ENCODE results near the gene CLCNKA. TPM values are rescaled to one million over a fixed set of nuclear protein-coding genes. Genes with fewer than 3 reads are reported as not detected.
"Not testable (repeated sequence)": the region's sequence is repeated elsewhere in the genome, so short reads cannot be mapped to it uniquely, and the experiment has no call there.

CLCNKA gene
- total RNA-seq = not detected in 2 replicates

DNA sequence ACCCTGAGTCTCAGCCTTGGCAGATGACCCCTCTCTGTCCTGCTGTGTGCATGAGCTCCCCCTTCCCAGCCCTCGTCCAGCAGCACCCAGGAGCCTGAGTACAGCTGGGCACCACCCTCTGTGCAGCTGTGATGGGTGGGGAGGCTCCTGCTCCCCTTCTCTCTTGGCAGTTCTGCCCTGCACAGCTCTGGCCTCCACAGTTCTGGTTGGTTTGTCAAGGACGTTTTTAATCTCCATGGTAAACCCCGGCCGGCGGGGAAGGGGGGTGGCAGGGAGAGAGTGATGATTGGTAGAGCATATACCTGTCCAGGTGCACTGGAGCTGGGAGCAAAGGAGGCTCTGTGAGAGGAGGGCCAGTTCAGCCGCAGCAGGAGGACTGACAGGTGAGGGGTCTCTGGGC, at the start of gene CLCNKA:
TSS of gene CLCNKA (plus strand) at position 356 of the 400 bp plus-strand sequence. CDS start 584 bp downstream, outside the sequence.
- H3K4me3 ChIP-seq (ENCODE audit: low read depth, low read length) = no peak within 1 kb of the TSS
- DNase-seq (ENCODE audit: low read depth) = no peak
- TF ChIP-seq, protein P1, sequence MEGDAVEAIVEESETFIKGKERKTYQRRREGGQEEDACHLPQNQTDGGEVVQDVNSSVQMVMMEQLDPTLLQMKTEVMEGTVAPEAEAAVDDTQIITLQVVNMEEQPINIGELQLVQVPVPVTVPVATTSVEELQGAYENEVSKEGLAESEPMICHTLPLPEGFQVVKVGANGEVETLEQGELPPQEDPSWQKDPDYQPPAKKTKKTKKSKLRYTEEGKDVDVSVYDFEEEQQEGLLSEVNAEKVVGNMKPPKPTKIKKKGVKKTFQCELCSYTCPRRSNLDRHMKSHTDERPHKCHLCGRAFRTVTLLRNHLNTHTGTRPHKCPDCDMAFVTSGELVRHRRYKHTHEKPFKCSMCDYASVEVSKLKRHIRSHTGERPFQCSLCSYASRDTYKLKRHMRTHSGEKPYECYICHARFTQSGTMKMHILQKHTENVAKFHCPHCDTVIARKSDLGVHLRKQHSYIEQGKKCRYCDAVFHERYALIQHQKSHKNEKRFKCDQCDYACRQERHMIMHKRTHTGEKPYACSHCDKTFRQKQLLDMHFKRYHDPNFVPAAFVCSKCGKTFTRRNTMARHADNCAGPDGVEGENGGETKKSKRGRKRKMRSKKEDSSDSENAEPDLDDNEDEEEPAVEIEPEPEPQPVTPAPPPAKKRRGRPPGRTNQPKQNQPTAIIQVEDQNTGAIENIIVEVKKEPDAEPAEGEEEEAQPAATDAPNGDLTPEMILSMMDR (IDR thresholded peaks at IDR 0.05; ENCODE audit: insufficient read depth, low read depth, low read length) = no peak

DNA sequence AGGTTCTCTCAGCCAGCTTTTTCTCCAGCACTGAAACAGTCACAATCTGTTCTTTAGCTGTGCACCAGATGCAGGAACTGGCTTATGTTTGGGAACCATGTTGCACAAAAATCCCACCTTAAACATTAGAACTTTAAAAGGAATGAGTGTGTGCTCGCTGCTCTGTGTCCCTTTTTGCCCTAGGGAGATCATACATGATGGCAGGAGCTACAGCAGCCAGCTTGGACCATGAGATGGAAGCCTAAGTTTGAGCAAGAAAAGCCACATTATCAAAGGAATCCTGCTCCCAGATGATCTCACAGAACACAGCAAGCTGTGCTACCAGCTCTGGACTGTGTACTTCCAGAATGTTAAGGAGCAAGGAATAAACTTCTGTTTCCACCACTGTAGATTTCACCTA, 49.4 kb upstream of the CLCNKA start:
- H3K4me3 ChIP-seq (ENCODE audit: low read depth, low read length) = no peak overlapping the region
- no peak for DNase-seq (ENCODE audit: low read depth)
- TF ChIP-seq, protein P1 (IDR thresholded peaks at IDR 0.05; ENCODE audit: insufficient read depth, low read depth, low read length) = no peak

DNA sequence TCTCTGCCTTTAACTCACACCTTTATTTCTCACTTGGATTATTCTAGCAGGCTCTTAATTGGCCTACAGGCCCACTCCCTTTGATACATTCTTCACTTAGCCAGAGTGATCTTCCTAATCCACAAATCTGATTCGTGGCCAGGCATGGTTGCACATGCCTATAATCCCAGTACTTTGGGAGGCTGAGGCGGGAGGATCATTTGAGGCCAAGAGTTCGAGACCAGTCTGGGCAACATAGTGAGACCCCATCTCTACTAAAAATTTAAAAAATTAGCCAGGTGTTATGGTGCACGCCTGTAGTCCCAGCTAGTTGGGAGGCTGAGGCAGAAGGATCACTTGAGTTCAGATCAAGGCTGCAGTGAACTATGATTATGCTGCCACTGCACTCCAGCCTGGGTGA, 48.1 kb upstream of the CLCNKA start:
- TF ChIP-seq, protein P1 (IDR thresholded peaks at IDR 0.05; ENCODE audit: insufficient read depth, low read depth, low read length) = no peak

DNA sequence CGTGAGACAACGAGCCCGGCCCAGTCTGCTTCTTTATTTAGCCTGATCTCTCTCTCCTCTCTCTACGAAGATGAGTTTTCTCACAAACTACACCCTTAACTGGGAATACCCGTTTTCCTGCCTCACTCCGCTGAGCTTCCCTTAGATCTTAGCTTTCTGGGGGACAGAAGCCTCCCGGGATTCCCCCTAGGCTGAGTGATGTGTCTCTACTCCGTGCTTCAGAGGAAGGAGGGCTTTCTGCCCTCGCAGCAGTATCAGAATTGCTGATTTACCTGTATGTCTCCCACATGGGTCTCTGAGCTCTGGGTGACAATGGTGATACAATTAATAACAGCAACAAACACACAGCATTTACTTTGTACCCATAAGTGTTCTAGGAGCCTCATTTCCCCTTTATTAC, 47.0 kb upstream of the CLCNKA start:
- DNase-seq (ENCODE audit: low read depth) = no peak
- peak overlapping the region; percentile 89 for H3K4me3 ChIP-seq (ENCODE audit: low read depth, low read length)
- TF ChIP-seq, protein P1 (IDR thresholded peaks at IDR 0.05; ENCODE audit: insufficient read depth, low read depth, low read length) = no peak

More for the DNA sequence above, 48.1 kb upstream of the CLCNKA start:
- no peak for DNase-seq (ENCODE audit: low read depth)
- H3K4me3 ChIP-seq (ENCODE audit: low read depth, low read length) = no peak overlapping the region

DNA sequence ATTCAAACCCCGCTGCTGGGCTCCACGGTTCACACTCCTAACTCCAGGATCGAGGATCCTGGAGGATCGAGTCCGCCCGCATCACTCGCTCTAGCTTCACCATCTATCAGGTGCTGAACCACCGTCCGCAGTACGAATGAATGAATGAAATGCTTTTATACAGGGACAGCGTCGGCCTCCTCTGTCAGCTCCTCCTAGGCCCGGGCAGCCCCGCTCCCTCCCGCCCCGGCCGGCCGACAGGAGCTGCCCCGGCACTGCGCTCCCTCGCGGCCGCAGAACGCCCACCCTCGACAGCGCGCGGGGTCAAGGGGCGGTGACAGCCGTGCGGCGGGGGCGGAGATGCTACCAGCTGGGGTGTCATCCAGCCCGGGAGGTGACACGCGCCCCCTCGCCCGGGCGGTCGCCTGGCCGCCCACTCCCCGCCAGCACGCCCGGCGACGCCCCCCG, 46.5 kb upstream of the CLCNKA start:
- peak; percentile 56 for DNase-seq (ENCODE audit: low read depth)
- TF ChIP-seq, protein P1 (IDR thresholded peaks at IDR 0.05; ENCODE audit: insufficient read depth, low read depth, low read length) = no peak
- peak overlapping the region; percentile 89 for H3K4me3 ChIP-seq (ENCODE audit: low read depth, low read length)

DNA sequence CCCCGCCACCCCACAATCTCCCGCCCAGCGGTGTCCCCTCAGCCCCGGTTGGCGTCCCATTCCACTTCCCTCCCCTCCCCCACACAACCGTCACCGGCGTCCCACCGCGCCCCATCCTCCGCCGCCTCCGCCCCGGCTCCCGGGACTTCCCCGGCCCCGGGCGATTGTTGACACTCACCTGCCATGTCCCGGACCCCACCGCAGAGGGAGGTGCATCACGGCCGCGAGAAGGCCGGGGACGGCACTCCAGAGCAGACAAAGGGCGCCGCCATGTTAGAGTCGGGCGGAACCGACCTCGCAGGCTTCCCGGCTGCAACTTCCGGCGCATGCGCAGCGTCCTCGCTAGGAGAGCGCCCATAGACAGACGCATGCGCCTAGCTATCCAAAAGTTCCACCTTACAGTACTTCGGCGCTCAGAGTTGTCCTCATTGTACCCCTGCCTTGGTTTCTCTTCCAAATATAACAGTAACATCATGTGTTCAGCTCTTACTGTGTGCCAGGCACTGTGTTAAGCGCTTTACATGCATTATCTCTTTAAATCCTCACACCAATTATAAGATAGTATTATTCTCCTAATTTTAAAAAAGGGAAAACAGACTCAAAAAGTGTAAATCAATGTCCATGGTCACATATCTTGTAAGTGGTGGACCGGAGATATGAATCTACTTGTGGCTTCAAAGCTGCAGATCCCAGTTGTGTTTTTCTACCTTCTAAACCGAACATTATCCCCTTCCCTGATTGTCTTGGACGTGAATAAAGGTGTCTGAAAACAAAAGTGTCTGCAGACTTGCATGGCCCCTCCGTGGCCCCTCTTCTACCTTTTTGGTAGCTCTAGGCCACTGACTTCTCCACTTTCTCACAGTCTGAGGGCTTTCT, 45.8 kb upstream of the CLCNKA start, which contains the start of gene ZBTB17:
TSS of gene ZBTB17 (minus strand) at position 297 of the 876 bp plus-strand sequence. CDS start 27,606 bp downstream, outside the sequence.
- peak; percentile 92 for DNase-seq (ENCODE audit: low read depth)
- TF ChIP-seq, protein P1 (IDR thresholded peaks at IDR 0.05; ENCODE audit: insufficient read depth, low read depth, low read length) = no peak
- H3K4me3 ChIP-seq (ENCODE audit: low read depth, low read length) = peak within 1 kb of the TSS; percentile 89

DNA sequence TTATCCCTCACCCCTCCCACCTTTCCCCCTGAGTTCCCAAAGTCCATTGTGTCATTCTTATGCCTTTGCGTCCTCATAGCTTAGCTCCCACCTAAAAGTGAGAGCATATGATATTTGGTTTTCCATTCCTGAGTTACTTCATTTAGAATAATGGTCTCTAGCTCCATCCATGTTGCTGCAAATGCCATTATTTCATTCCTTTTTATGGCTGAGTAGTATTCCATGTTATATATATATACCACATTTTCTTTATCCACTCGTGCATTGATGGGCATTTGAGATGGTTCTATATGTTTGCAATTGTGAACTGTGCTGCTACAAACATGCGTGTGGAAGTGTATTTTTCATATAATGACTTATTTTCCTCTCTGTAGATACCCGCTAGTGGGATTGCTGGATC, 43.9 kb upstream of the CLCNKA start:
- DNase-seq (ENCODE audit: low read depth); H3K4me3 ChIP-seq (ENCODE audit: low read depth, low read length): not testable (repeated sequence)
